ENCODE results near the gene STUM.

STUM gene

GRCh38 chr1:226654668-226655055 is 106.1 kb downstream of the STUM start:
- no peak for DNase-seq (ENCODE audit: low read depth)

GRCh38 chr1:226655251-226656163 is 106.9 kb downstream of the STUM start:
- DNase-seq (ENCODE audit: low read depth) = no peak

- no peak for DNase-seq (ENCODE audit: low read depth)
Measured at GRCh38 chr1:226656201-226656600, 107.6 kb downstream of the STUM start.

- no peak for DNase-seq (ENCODE audit: low read depth)
Measured at GRCh38 chr1:226656601-226657277, 108.2 kb downstream of the STUM start.

- DNase-seq (ENCODE audit: low read depth) = no peak
Measured at GRCh38 chr1:226657895-226658545, 109.5 kb downstream of the STUM start.

GRCh38 chr1:226658546-226659125 is 110.1 kb downstream of the STUM start:
- DNase-seq (ENCODE audit: low read depth) = no peak
